Cardiac ventricle fibroblast (primary cell): Measurements from ENCODE around the gene AIMP1. TPM values are rescaled to one million over a fixed set of nuclear protein-coding genes. Genes with fewer than 3 reads are reported as not detected.

ENCODE experiments used
- total RNA-seq: library from RNA; depleted of rRNA; stranded (reverse); fragments of >200 nt; gene quantifications from 2 replicates; pipeline ENCODE4 v1.2.3, GENCODE V29; 2015

AIMP1 gene
- total RNA-seq: 16.1 and 16.2 TPM in 2 replicates

DNA sequence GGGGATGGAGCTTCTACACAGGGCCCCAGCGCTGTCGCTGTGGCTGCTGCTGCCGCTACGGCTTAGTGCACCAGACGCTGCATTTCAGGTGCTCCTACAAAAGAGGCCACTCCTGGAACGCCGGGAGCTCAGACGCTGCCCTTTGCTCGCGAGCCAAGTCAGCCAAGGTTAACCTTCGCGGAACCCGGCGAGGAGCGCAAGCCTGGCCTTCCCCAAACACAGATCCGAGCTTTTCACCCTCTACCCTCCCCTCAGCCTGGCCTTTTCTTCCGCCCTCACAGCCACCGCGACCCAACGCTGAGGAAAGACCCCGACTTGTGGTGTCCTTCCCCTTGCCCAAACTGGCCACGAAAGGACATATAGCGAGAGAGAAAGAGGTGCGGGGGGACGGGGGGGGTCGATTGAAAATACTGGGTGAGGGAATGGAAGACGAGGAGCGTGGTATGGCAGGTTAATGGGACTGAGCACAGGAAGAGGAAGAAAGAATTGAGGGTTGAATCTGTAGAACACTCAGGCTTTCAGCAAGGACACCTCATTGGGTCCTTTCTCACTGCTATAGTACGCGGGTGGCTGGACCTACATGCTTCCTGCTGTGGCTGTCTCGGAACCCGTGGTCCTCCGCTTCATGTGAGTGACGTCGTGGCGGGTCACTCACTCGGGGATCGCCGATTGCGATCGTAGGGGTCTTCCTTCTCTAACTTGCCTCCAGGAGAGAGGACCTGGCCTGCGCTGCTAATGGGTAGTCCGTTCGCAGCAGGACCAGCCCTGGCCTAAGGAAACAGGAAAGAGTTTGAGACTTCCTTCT lies at the start of gene AIMP1, which contains the start of gene TBCK:
Gene AIMP1 (plus strand): TSS at position 583 of the 805 bp plus-strand sequence. CDS start 8,460 bp downstream, outside the sequence.
Gene TBCK (minus strand): TSS at position 242 of the 805 bp plus-strand sequence. CDS start 7,249 bp downstream, outside the sequence.

DNA sequence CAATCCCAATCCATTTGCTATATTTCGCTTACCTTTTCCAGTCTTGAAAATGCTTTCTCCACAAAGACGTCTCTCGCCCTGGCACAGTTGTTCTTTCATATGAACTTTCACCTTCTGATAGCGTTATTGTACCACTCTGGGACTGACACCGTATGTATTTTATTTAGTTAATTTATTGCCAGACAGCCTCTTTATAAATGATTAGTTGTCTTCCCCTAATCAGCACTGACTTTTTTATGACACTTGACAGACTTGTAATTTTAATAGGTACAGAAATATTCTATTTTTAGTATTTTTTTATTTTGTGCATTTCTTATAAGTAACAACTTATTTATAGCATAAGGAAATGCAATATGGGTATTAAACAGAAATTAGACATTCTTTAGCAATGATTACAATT lies 52.3 kb downstream of the AIMP1 start, which contains the start of gene GIMD1:
Gene GIMD1 (minus strand): TSS at position 101 of the 400 bp plus-strand sequence. CDS start 1,343 bp downstream, outside the sequence.

Other genes starting within 250 kb of the AIMP1 start
- gene TBCK, start 341 bp upstream of the AIMP1 start, total RNA-seq: 28.1 and 28.6 TPM in 2 replicates
- not detected in 2 replicates for gene GIMD1, start 52.2 kb downstream of the AIMP1 start, total RNA-seq